ENCODE data around the gene WWOX.

WWOX gene

GRCh38 chr16:78813661-78814311, 714.3 kb downstream of the WWOX start:
- DNase-seq = no peak

GRCh38 chr16:78815713-78816112, 716.3 kb downstream of the WWOX start:
- no peak for DNase-seq

GRCh38 chr16:78816499-78817195, 717.2 kb downstream of the WWOX start:
- DNase-seq = no peak

GRCh38 chr16:78817200-78817739, 717.8 kb downstream of the WWOX start:
- DNase-seq = no peak

- DNase-seq = no peak
Observed at GRCh38 chr16:78821335-78821734, 721.9 kb downstream of the WWOX start.

GRCh38 chr16:78822509-78822908, 723.1 kb downstream of the WWOX start:
- no peak for DNase-seq

GRCh38 chr16:78823027-78823426, 723.6 kb downstream of the WWOX start:
- DNase-seq = no peak

GRCh38 chr16:78829280-78829679, 729.8 kb downstream of the WWOX start:
- DNase-seq = no peak

- no peak for DNase-seq
Observed at GRCh38 chr16:78830599-78830998, 731.1 kb downstream of the WWOX start.

GRCh38 chr16:78832100-78832499, 732.6 kb downstream of the WWOX start:
- no peak for DNase-seq

GRCh38 chr16:78836802-78837491, 737.5 kb downstream of the WWOX start:
- DNase-seq = no peak

- no peak for DNase-seq
Observed at GRCh38 chr16:78837706-78838105, 738.3 kb downstream of the WWOX start.

- DNase-seq = no peak
Observed at GRCh38 chr16:78838276-78838675, 738.8 kb downstream of the WWOX start.

GRCh38 chr16:78842950-78843349, 743.5 kb downstream of the WWOX start:
- no peak for DNase-seq

GRCh38 chr16:78843978-78844377, 744.5 kb downstream of the WWOX start:
- no peak for DNase-seq

- DNase-seq = no peak
Observed at GRCh38 chr16:78844682-78845081, 745.2 kb downstream of the WWOX start.

- no peak for DNase-seq
Observed at GRCh38 chr16:78851266-78851665, 751.8 kb downstream of the WWOX start.

- peak; percentile 12 to 52 (median 28) for DNase-seq
Observed at GRCh38 chr16:78852081-78852635, 752.7 kb downstream of the WWOX start.

GRCh38 chr16:78862022-78862421, 762.6 kb downstream of the WWOX start:
- no peak for DNase-seq

GRCh38 chr16:78866521-78866920, 767.1 kb downstream of the WWOX start:
- no peak for DNase-seq

GRCh38 chr16:78869492-78869891, 770.0 kb downstream of the WWOX start:
- DNase-seq = no peak

- DNase-seq = no peak
Observed at GRCh38 chr16:78871241-78871640, 771.8 kb downstream of the WWOX start.

- no peak for DNase-seq
Observed at GRCh38 chr16:78876671-78877070, 777.2 kb downstream of the WWOX start.
